ENCODE measurements around the gene SP110. TPM values are rescaled to one million over a fixed set of nuclear protein-coding genes. Genes with fewer than 3 reads are reported as not detected.
"Not testable (repeated sequence)": the region's sequence is repeated elsewhere in the genome, so short reads cannot be mapped to it uniquely, and the experiment has no call there.

SP110 gene
- total RNA-seq, 2 donors from 2014 or later = 28.0 to 73.5 TPM

- ATAC-seq (ENCODE audit: insufficient number of reproducible peaks, low FRiP score, low read depth) = no peak
- Histone ChIP-seq H3K27me3 (replicated peaks; ENCODE audit: insufficient read depth) (no peaks in the 10 kb centered on the region), H3K4me3 (no peak overlapping the region), H3K27ac (no peak overlapping the region), H3K4me1 (ENCODE audit: control insufficient read depth in 1 of 2, low read depth in 2 of 2) (peaks cover 5 to 8% of the 10 kb centered on the region in 2 donors), H3K9me3 (no peaks in the 10 kb centered on the region), H3K36me3 (no peaks in the 10 kb centered on the region)
- TF ChIP-seq CTCF (IDR thresholded peaks at IDR 0.05) = no peak
- DNase-seq (ENCODE audit: low spot score) = no peak
Observed at GRCh38 chr2:230224458-230224857, 4.7 kb upstream of the SP110 start.

GRCh38 chr2:230222829-230223228, 3.0 kb upstream of the SP110 start:
- peaks cover 13 to 21% of the 10 kb centered on the region in 2 donors for H3K4me1 ChIP-seq (ENCODE audit: control insufficient read depth in 1 of 2, low read depth in 2 of 2)
- H3K36me3 ChIP-seq; ATAC-seq (ENCODE audit: insufficient number of reproducible peaks, low FRiP score, low read depth); H3K27me3 ChIP-seq (replicated peaks; ENCODE audit: insufficient read depth); H3K27ac ChIP-seq; H3K4me3 ChIP-seq; DNase-seq (ENCODE audit: low spot score); H3K9me3 ChIP-seq: not testable (repeated sequence)

GRCh38 chr2:230221493-230221892, 1.7 kb upstream of the SP110 start:
- H3K4me3 ChIP-seq = no peak overlapping the region
- no peaks in the 10 kb centered on the region for H3K27me3 ChIP-seq (replicated peaks; ENCODE audit: insufficient read depth)
- ATAC-seq (ENCODE audit: insufficient number of reproducible peaks, low FRiP score, low read depth) = no peak
- H3K27ac ChIP-seq = no peak overlapping the region
- H3K4me1 ChIP-seq (ENCODE audit: control insufficient read depth in 1 of 2, low read depth in 2 of 2) = peaks cover 13 to 21% of the 10 kb centered on the region in 2 donors
- H3K36me3 ChIP-seq = no peaks in the 10 kb centered on the region
- no peak for DNase-seq (ENCODE audit: low spot score)
- H3K9me3 ChIP-seq = no peaks in the 10 kb centered on the region
- no peak for TF ChIP-seq CTCF (IDR thresholded peaks at IDR 0.05)

- Histone ChIP-seq H3K4me3 (peak overlapping the region; percentile 74), H3K4me1 (ENCODE audit: control insufficient read depth in 1 of 2, low read depth in 2 of 2) (peaks cover 13 to 21% of the 10 kb centered on the region in 2 donors), H3K27ac (peak overlapping the region; percentile 64 to 71), H3K36me3 (no peaks in the 10 kb centered on the region), H3K9me3 (no peaks in the 10 kb centered on the region), H3K27me3 (replicated peaks; ENCODE audit: insufficient read depth) (no peaks in the 10 kb centered on the region)
- TF ChIP-seq CTCF (IDR thresholded peaks at IDR 0.05) = no peak
- DNase-seq (ENCODE audit: low spot score) (no peak), ATAC-seq (ENCODE audit: insufficient number of reproducible peaks, low FRiP score, low read depth) (no peak)
Observed at GRCh38 chr2:230220347-230220969, 674 bp upstream of the SP110 start.

- Histone ChIP-seq H3K4me1 (ENCODE audit: control insufficient read depth in 1 of 2, low read depth in 2 of 2) (peaks cover 13 to 21% of the 10 kb centered on the region in 2 donors), H3K27ac (peak overlapping the region; percentile 64 to 71), H3K9me3 (no peaks in the 10 kb centered on the region), H3K4me3 (peak overlapping the region; percentile 74), H3K36me3 (peaks cover 8% of the 10 kb centered on the region), H3K27me3 (replicated peaks; ENCODE audit: insufficient read depth) (no peaks in the 10 kb centered on the region)
- no peak for TF ChIP-seq CTCF (IDR thresholded peaks at IDR 0.05)
- DNase-seq (ENCODE audit: low spot score) (no peak), ATAC-seq (ENCODE audit: insufficient number of reproducible peaks, low FRiP score, low read depth) (no peak)
Observed at GRCh38 chr2:230218421-230218820, 1.4 kb downstream of the SP110 start.

- Histone ChIP-seq H3K36me3 (peaks cover 18% of the 10 kb centered on the region), H3K4me3 (no peak overlapping the region), H3K4me1 (ENCODE audit: control insufficient read depth in 1 of 2, low read depth in 2 of 2) (peaks cover 13 to 21% of the 10 kb centered on the region in 2 donors), H3K27me3 (replicated peaks; ENCODE audit: insufficient read depth) (no peaks in the 10 kb centered on the region), H3K27ac (no peak overlapping the region), H3K9me3 (no peaks in the 10 kb centered on the region)
- no peak for TF ChIP-seq CTCF (IDR thresholded peaks at IDR 0.05)
- DNase-seq (ENCODE audit: low spot score) = no peak
- ATAC-seq (ENCODE audit: insufficient number of reproducible peaks, low FRiP score, low read depth) = no peak
Observed at GRCh38 chr2:230217424-230217823, 2.4 kb downstream of the SP110 start.
